GM19328 (cell line): ENCODE results near the gene EYS.
"Not testable (repeated sequence)": the region's sequence is repeated elsewhere in the genome, so short reads cannot be mapped to it uniquely, and the experiment has no call there.

ENCODE experiments used
- ATAC-seq: cut with Tn5 transposase; IDR thresholded peaks from one replicate; pipeline ENCODE4 v1.9.1; 2021; ENCODE audit warnings: mild to moderate bottlenecking, moderate library complexity; ENCODE audit not compliant: unreplicated experiment

EYS gene

GRCh38 chr6:63886341-63886740 lies 1820.7 kb downstream of the EYS start:
- ATAC-seq = no peak

- no peak for ATAC-seq
These were observed 1823.4 kb downstream of the EYS start for GRCh38 chr6:63883597-63883996.

GRCh38 chr6:63882208-63882607 lies 1824.8 kb downstream of the EYS start:
- no peak for ATAC-seq

- ATAC-seq = no peak
These were observed 1825.2 kb downstream of the EYS start for GRCh38 chr6:63881791-63882190.

GRCh38 chr6:63872233-63872632 lies 1834.8 kb downstream of the EYS start:
- no peak for ATAC-seq

- ATAC-seq = no peak
These were observed 1838.7 kb downstream of the EYS start for GRCh38 chr6:63868351-63868750.

- no peak for ATAC-seq
These were observed 1842.2 kb downstream of the EYS start for GRCh38 chr6:63864671-63865318.

- no peak for ATAC-seq
These were observed 1843.0 kb downstream of the EYS start for GRCh38 chr6:63864061-63864460.

GRCh38 chr6:63862486-63863198 lies 1844.4 kb downstream of the EYS start:
- no peak for ATAC-seq

GRCh38 chr6:63859528-63859927 lies 1847.5 kb downstream of the EYS start:
- ATAC-seq = no peak

- no peak for ATAC-seq
These were observed 1848.3 kb downstream of the EYS start for GRCh38 chr6:63858691-63859090.

- ATAC-seq = no peak
These were observed 1850.8 kb downstream of the EYS start for GRCh38 chr6:63856271-63856670.

- no peak for ATAC-seq
These were observed 1862.7 kb downstream of the EYS start for GRCh38 chr6:63844287-63844686.

- no peak for ATAC-seq
These were observed 1867.5 kb downstream of the EYS start for GRCh38 chr6:63839485-63839884.

GRCh38 chr6:63828678-63829077 lies 1878.3 kb downstream of the EYS start:
- not testable (repeated sequence) for ATAC-seq

- no peak for ATAC-seq
These were observed 1882.3 kb downstream of the EYS start for GRCh38 chr6:63824722-63825121.

- ATAC-seq = no peak
These were observed 1885.6 kb downstream of the EYS start for GRCh38 chr6:63821442-63821841.

- ATAC-seq = no peak
These were observed 1887.2 kb downstream of the EYS start for GRCh38 chr6:63819831-63820230.

GRCh38 chr6:63817492-63818050 lies 1889.5 kb downstream of the EYS start:
- no peak for ATAC-seq

- no peak for ATAC-seq
These were observed 1890.0 kb downstream of the EYS start for GRCh38 chr6:63816982-63817436.

GRCh38 chr6:63816401-63816981 lies 1890.5 kb downstream of the EYS start:
- no peak for ATAC-seq

- ATAC-seq = no peak
These were observed 1892.6 kb downstream of the EYS start for GRCh38 chr6:63814459-63814858.
